Esophagus squamous epithelium (tissue), 4 donors: ENCODE results near the gene CREG1.

Source experiments
- CTCF ChIP-seq, 6 experiments: fragments of 450-650 bp in 4 of 6; fragments of 200-600 bp in 2 of 6; sonication (generic) in 2 of 6; IDR thresholded peaks; one replicate each; pipeline ENCODE4 v1.5.1; 2016 to 2019; ENCODE audit warnings: antibody characterized with exemption in 6 of 6, mild to moderate bottlenecking in 4 of 6, moderate library complexity in 4 of 6
- POLR2A ChIP-seq, 4 donors: fragments of 450-650 bp; IDR thresholded peaks; one replicate each; pipeline ENCODE4 v1.6.1; 2017; ENCODE audit warnings: antibody characterized with exemption in 4 of 4, mild to moderate bottlenecking in 4 of 4, moderate library complexity in 3 of 4

GRCh38 chr1:167563579-167564246, 10.2 kb upstream of the CREG1 start:
- no peak for TF ChIP-seq CTCF (IDR thresholded peaks at IDR 0.05)
- no peak for TF ChIP-seq POLR2A (IDR thresholded peaks at IDR 0.05)
